Measurements from ENCODE around the gene NDRG2. TPM values are rescaled to one million over a fixed set of nuclear protein-coding genes. Genes with fewer than 3 reads are reported as not detected.

NDRG2 gene
- polyA plus RNA-seq, 1 donor, result 183 TPM

- no peak for DNase-seq (ENCODE audit: low read depth)
Measured at GRCh38 chr14:20970983-20971704, 53.7 kb downstream of the NDRG2 start.

GRCh38 chr14:20970647-20970982, 54.2 kb downstream of the NDRG2 start:
- no peak for DNase-seq (ENCODE audit: low read depth)

DNA sequence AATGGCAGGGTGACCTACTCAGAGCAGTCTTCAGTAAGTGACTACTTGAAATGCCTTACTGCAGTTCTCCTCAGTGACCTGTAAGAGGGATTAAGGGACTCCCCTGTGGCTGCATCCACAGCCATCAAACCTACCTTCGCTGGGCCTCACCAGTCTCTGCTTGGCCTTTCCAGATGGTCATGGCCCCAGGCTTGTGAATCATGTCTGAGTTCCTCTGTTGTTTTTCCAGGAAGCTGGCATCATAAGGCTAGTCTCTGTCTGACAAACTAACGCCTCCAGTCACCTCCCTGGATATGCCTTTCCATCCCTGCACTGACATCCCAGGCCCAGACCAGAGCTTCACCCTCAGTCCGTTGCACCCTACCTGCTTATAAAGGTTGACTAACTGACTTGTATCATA, 55.5 kb downstream of the NDRG2 start:
- DNase-seq (ENCODE audit: low read depth), result no peak

Other genes starting within 250 kb of the NDRG2 start
- 5.4 TPM for gene RNASE6, start 243.8 kb downstream of the NDRG2 start, polyA plus RNA-seq (ENCODE audit: insufficient read length)
- gene RNASE1, start 222.2 kb downstream of the NDRG2 start, polyA plus RNA-seq (ENCODE audit: insufficient read length), result 162 TPM
- 0.28 TPM for gene RNASE3, start 133.7 kb downstream of the NDRG2 start, polyA plus RNA-seq (ENCODE audit: insufficient read length)
- gene RNASE2, start 69.6 kb downstream of the NDRG2 start, polyA plus RNA-seq (ENCODE audit: insufficient read length), result 0.66 TPM
- gene METTL17, start 35.1 kb downstream of the NDRG2 start, polyA plus RNA-seq (ENCODE audit: insufficient read length), result 47.6 TPM
- not detected for gene SLC39A2, start 25.8 kb downstream of the NDRG2 start, polyA plus RNA-seq (ENCODE audit: insufficient read length)
- gene TPPP2, start 5.2 kb upstream of the NDRG2 start, polyA plus RNA-seq (ENCODE audit: insufficient read length), result 0.49 TPM
- gene RNASE13, start 9.7 kb upstream of the NDRG2 start, polyA plus RNA-seq (ENCODE audit: insufficient read length), result 0.15 TPM
- 0.09 TPM for gene RNASE7, start 17.3 kb upstream of the NDRG2 start, polyA plus RNA-seq (ENCODE audit: insufficient read length)
- not detected for gene RNASE8, start 32.8 kb upstream of the NDRG2 start, polyA plus RNA-seq (ENCODE audit: insufficient read length)
- gene ARHGEF40, start 45.2 kb upstream of the NDRG2 start, polyA plus RNA-seq (ENCODE audit: insufficient read length), result 64.8 TPM
- gene ZNF219, start 73.6 kb upstream of the NDRG2 start, polyA plus RNA-seq (ENCODE audit: insufficient read length), result 17.6 TPM
- 0.62 TPM for gene TMEM253, start 76.0 kb upstream of the NDRG2 start, polyA plus RNA-seq (ENCODE audit: insufficient read length)
- not detected for gene OR5AU1, start 131.0 kb upstream of the NDRG2 start, polyA plus RNA-seq (ENCODE audit: insufficient read length)
- 401 TPM for gene HNRNPC, start 244.4 kb upstream of the NDRG2 start, polyA plus RNA-seq (ENCODE audit: insufficient read length)

All from forelimb muscle (tissue), 1 donor.